Measurements from ENCODE around the gene WDR37.

GRCh38 chr10:1050145-1050544 lies 6.0 kb upstream of the WDR37 start:
- TF ChIP-seq CTCF (IDR thresholded peaks at IDR 0.05) (no peak), POLR2A (IDR thresholded peaks at IDR 0.05) (no peak)

Measured in prostate gland (tissue), 2 donors.